Measurements from ENCODE around the gene OLFML3.

Gene OLFML3

GRCh38 chr1:114025609-114026401 lies 46.5 kb downstream of the OLFML3 start:
- no peak for DNase-seq (ENCODE audit: low spot score)

- no peak for DNase-seq (ENCODE audit: low spot score)
These were observed 47.5 kb downstream of the OLFML3 start for GRCh38 chr1:114026797-114027196.
